WI38 (cell line): ENCODE data around the gene PPP2R5B.

ENCODE experiments used
- H3K4me3 ChIP-seq: 2 replicates; pipeline ENCODE4 v1.5.1; 2011; ENCODE audit warnings: low read depth, mild to moderate bottlenecking, control low read depth, low read length
- TF ChIP-seq, protein P1 (sequence below): IDR thresholded peaks from 2 replicates; pipeline ENCODE4 v1.5.1; 2012; ENCODE audit warnings: low read depth, mild to moderate bottlenecking, control low read depth, low read length

PPP2R5B gene

DNA sequence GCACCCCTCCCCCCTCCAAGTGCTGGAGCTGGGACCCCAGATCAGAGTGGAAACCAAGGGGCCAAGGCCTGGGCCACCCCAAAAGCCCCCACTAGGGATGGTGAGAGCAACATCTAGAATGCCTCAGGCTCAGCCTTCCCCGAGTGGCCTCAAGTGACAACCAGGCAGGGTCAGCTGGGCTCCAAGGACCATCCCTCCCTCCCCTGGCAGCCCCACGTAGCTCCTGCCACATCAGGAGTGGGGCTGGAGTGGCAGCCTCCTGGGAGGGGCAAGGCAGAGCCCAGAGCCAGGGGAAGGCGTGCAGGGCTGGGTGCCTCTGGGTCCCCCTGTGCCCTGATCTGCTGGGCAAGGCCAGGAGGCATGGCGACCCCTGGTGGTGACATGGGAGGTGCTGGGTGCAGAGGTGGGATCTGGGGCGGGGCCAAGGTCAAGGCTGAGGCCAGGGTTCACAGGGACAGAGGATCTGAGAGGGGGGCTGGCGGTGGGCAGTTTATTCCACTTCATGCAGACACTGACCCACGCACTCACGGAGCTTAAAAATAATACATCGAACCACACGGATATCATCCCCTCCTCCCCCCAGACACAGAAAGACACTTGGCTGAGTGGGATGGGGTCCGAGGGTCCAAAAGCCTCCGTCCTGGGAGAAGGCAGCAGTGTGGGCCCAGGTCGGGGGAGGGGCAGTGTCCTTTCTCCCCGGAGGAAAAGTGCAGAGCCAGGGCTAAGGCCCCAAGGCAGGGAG, 30.2 kb upstream of the PPP2R5B start:
- TF ChIP-seq, protein P1, sequence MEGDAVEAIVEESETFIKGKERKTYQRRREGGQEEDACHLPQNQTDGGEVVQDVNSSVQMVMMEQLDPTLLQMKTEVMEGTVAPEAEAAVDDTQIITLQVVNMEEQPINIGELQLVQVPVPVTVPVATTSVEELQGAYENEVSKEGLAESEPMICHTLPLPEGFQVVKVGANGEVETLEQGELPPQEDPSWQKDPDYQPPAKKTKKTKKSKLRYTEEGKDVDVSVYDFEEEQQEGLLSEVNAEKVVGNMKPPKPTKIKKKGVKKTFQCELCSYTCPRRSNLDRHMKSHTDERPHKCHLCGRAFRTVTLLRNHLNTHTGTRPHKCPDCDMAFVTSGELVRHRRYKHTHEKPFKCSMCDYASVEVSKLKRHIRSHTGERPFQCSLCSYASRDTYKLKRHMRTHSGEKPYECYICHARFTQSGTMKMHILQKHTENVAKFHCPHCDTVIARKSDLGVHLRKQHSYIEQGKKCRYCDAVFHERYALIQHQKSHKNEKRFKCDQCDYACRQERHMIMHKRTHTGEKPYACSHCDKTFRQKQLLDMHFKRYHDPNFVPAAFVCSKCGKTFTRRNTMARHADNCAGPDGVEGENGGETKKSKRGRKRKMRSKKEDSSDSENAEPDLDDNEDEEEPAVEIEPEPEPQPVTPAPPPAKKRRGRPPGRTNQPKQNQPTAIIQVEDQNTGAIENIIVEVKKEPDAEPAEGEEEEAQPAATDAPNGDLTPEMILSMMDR, result peak; percentile 90

DNA sequence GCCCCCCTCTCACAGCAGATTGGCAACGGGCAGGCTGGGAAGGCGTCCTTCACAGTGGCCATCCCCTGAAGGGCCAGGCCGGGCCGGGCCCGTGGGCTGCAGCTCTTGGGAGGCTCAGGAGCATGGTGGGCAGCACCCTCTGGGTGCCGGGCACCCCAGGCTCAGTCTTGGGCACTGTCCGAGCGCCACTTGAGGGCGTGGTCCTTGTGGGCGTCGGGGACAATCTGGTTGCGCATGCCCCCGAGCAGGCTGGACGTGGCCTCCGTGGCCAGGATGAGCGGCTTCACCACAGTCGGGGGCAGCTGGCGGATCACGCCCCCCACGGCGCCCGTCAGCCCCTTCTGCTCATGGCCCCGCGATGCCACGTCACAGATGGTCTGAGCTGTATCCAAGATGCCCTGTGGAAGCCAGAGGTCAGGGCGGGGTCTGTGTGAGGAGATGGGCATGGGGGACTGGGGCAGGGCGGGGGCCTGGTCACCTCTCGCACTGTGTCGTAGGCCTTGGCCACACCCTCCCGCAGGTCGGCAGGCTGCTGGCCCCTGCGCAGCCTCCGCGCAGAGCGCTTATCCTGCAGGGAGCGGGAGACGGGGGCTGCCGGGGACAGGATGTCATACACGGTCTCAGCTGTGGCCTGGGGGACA, 29.6 kb upstream of the PPP2R5B start:
- TF ChIP-seq, protein P1, result no peak

More for the DNA sequence above, 30.2 kb upstream of the PPP2R5B start:
- no peak overlapping the region for H3K4me3 ChIP-seq

DNA sequence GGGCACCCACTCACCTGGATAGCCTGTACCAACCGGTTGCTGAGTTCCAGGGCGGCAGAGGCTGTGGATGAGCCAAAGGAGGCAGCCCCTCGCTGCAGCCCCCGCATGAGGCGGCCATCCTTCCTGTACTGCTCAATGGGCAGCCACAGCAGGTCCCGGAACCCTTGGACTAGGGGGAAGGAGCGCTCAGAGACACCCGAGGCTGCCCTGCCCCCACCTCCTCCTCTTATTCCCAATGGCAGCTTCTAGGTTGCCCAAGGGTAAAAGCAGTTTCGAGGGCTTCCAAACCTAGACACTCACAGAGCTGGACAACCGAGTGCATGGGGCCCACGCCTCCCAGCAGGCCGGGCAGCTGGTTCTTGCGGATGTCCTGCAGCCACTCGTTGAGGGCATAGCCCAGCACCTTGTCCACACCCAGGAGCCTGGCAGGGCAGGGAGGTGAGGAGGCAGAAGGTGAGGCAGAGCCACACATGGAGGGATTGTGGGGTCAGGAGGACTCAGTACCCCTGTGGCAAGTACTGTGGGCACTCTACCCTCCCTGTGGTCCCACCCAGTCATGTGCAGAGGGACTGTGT, 28.0 kb upstream of the PPP2R5B start:
- no peak overlapping the region for H3K4me3 ChIP-seq

More for the DNA sequence above, 29.6 kb upstream of the PPP2R5B start:
- H3K4me3 ChIP-seq, result no peak overlapping the region

DNA sequence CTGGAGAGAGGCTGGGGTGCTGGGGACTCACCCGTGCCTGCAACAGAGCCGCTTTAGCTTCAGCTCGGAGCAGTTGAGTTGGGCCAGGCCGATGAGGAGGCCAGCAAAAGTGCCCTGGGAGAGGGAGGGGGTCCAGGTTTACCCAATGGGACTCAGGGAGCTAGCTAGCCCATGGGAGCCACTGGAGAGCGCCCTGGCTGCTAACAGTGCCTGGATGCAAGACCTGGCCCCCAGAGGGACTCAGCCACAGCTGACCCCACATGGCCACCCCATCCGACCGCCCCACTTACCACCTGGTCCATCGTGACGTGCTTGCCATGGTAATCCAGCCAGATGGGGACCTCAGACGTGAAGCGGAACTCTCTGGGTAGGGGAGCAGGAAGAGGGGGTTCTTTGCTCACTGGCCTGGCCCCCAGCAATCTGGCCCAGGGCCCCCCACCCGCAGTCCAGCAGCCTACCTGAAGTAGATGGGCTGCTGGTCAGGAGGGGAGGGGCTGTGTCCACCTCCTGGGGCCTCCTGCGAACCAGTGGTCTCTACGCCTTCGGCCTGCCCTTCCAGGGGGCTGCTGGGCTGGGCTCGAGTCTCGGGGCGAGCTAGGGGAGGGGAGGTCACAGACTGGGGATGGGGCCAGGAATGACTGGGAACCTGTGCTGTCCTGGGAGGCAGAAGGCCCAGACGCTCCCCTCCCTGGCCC, 27.0 kb upstream of the PPP2R5B start:
- TF ChIP-seq, protein P1, result no peak
- no peak overlapping the region for H3K4me3 ChIP-seq

More for the DNA sequence above, 28.0 kb upstream of the PPP2R5B start:
- TF ChIP-seq, protein P1, result no peak

DNA sequence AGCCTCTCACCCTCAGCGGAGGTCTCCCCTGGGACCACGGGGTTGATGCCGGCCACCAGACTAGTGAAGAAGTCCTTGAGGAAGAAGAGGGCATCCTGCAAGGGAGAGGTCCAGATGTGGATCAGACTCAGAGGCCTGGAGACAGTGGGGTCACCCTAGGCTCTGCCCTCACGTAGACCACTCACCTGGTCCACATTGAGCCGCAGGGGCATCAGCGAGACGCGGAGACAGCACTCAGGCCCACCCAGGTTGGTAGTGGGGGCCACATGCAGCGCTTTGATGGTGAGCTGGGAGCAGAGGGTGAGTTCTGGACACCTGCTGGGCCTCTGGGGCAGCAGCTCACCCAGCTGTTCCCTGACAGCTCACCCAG, 26.4 kb upstream of the PPP2R5B start:
- no peak overlapping the region for H3K4me3 ChIP-seq
- TF ChIP-seq, protein P1, result no peak

DNA sequence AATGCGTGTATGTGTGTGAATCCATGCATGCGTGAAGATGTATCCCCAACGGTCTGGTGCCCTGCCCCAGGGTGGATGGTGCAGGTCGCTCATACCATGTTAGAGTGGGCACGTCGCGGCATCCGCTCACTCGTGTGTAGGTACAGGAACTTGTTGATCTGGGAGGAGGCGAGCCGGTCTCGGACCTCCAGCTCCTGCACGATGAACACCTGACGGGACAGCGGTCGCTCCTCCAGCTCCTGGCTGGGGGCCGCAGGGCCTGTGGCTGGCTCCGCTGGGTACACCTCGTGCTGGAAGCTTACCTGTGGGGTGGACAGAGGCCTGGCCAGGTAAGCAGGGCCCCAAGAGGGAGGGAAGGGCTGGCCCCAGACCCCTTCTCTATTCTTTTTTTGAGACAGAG, 25.9 kb upstream of the PPP2R5B start:
- TF ChIP-seq, protein P1, result no peak

DNA sequence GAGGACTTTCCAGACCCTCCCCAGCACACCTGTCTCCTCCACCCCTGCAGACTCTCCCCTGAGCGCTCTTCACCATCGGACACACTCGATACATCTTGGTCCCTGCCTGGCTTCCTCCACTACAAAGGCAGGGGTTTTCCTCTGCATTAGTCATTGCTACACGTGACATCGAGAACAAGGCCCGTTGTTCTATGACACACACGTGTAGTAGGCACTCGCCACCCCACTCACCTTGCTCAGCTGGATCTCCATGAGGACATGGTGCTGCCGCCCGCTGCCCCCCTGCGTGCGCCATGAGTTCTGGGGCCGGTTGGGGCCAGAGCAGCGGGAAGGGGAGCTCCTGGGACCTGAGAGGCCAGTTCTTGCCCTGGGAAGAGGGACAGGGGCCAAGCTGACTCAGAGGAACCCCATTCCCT, 24.2 kb upstream of the PPP2R5B start:
- H3K4me3 ChIP-seq, result no peak overlapping the region
- TF ChIP-seq, protein P1, result no peak

More for the DNA sequence above, 25.9 kb upstream of the PPP2R5B start:
- no peak overlapping the region for H3K4me3 ChIP-seq
